NCI-H146 treated with DMSO at 0.1 percent for 48 hours (cell line): Measurements from ENCODE around the gene B3GNT4.
A peak's percentile ranks its signal among the peaks of the same experiment; 100 is the strongest.
"Not testable (repeated sequence)": the region's sequence is repeated elsewhere in the genome, so short reads cannot be mapped to it uniquely, and the experiment has no call there.

ENCODE experiments used
- DNase-seq: peaks from one replicate; lab custom pipeline; 2025; ENCODE audit not compliant: unreplicated experiment; lab: John Stamatoyannopoulos, UW

B3GNT4 gene

GRCh38 chr12:122208073-122208820 is 4.7 kb downstream of the B3GNT4 start:
- no peak for DNase-seq

GRCh38 chr12:122215771-122216170 is 12.3 kb downstream of the B3GNT4 start:
- DNase-seq: no peak

GRCh38 chr12:122216445-122216844 is 12.9 kb downstream of the B3GNT4 start:
- DNase-seq: no peak

- peak; percentile 97 for DNase-seq
These were observed 22.3 kb downstream of the B3GNT4 start, which contains the start of gene DIABLO for GRCh38 chr12:122225683-122226365. TSS of gene DIABLO (minus strand) at chr12:122226052. CDS start at chr12:122226014, 38 bp downstream.

GRCh38 chr12:122226366-122227125 is 23.0 kb downstream of the B3GNT4 start:
- no peak for DNase-seq

- peak; percentile 20 for DNase-seq
These were observed 23.8 kb downstream of the B3GNT4 start for GRCh38 chr12:122227341-122227740.

- DNase-seq: no peak
These were observed 24.6 kb downstream of the B3GNT4 start for GRCh38 chr12:122228092-122228491.

- DNase-seq: no peak
These were observed 27.3 kb downstream of the B3GNT4 start for GRCh38 chr12:122230798-122231197.

- no peak for DNase-seq
These were observed 29.2 kb downstream of the B3GNT4 start for GRCh38 chr12:122232691-122233090.

- DNase-seq: no peak
These were observed 32.2 kb downstream of the B3GNT4 start for GRCh38 chr12:122235741-122236140.

- DNase-seq: no peak
These were observed 35.4 kb downstream of the B3GNT4 start for GRCh38 chr12:122238861-122239260.

- no peak for DNase-seq
These were observed 40.5 kb downstream of the B3GNT4 start for GRCh38 chr12:122243965-122244364.

GRCh38 chr12:122244565-122245371 is 41.3 kb downstream of the B3GNT4 start:
- no peak for DNase-seq

- DNase-seq: no peak
These were observed 42.0 kb downstream of the B3GNT4 start for GRCh38 chr12:122245553-122245952.

- DNase-seq: no peak
These were observed 46.5 kb downstream of the B3GNT4 start for GRCh38 chr12:122250047-122250446.

GRCh38 chr12:122250536-122250935 is 47.0 kb downstream of the B3GNT4 start:
- DNase-seq: no peak

- DNase-seq: not testable (repeated sequence)
These were observed 55.0 kb downstream of the B3GNT4 start for GRCh38 chr12:122258462-122258861.
